GM18870 (cell line): ENCODE results near the gene THTPA.

ENCODE experiments used
- ATAC-seq: cut with Tn5 transposase; IDR thresholded peaks from one replicate; pipeline ENCODE4 v1.9.1; 2021; ENCODE audit warnings: moderate library complexity; ENCODE audit not compliant: unreplicated experiment

The THTPA gene

GRCh38 chr14:23555882-23556699 lies at the start of gene THTPA:
Gene THTPA (plus strand): TSS chr14:23556271. CDS start chr14:23556758, 487 bp downstream.
- peak; percentile 91 for ATAC-seq

- no peak for ATAC-seq
Observed at GRCh38 chr14:23512156-23512555, 43.9 kb upstream of the THTPA start.

- ATAC-seq: no peak
Observed at GRCh38 chr14:23513005-23513817, 42.9 kb upstream of the THTPA start.

- ATAC-seq: no peak
Observed at GRCh38 chr14:23513818-23514643, 42.0 kb upstream of the THTPA start.

- no peak for ATAC-seq
Observed at GRCh38 chr14:23514644-23514957, 41.5 kb upstream of the THTPA start.

GRCh38 chr14:23517650-23518326 lies 38.3 kb upstream of the THTPA start:
- no peak for ATAC-seq

- ATAC-seq: no peak
Observed at GRCh38 chr14:23518709-23519108, 37.4 kb upstream of the THTPA start.

- ATAC-seq: no peak
Observed at GRCh38 chr14:23520899-23521533, 35.1 kb upstream of the THTPA start.

- no peak for ATAC-seq
Observed at GRCh38 chr14:23521785-23522640, 34.1 kb upstream of the THTPA start.

GRCh38 chr14:23522643-23523198 lies 33.4 kb upstream of the THTPA start:
- ATAC-seq: no peak

GRCh38 chr14:23523229-23524016 lies 32.6 kb upstream of the THTPA start:
- ATAC-seq: no peak

GRCh38 chr14:23524954-23525353 lies 31.1 kb upstream of the THTPA start:
- no peak for ATAC-seq

GRCh38 chr14:23525611-23526010 lies 30.5 kb upstream of the THTPA start:
- no peak for ATAC-seq

- ATAC-seq: no peak
Observed at GRCh38 chr14:23528555-23528954, 27.5 kb upstream of the THTPA start.

- ATAC-seq: no peak
Observed at GRCh38 chr14:23529016-23529415, 27.1 kb upstream of the THTPA start.

GRCh38 chr14:23530375-23531055 lies 25.6 kb upstream of the THTPA start:
- ATAC-seq: no peak

- ATAC-seq: no peak
Observed at GRCh38 chr14:23531391-23531790, 24.7 kb upstream of the THTPA start.

- no peak for ATAC-seq
Observed at GRCh38 chr14:23532658-23533057, 23.4 kb upstream of the THTPA start.
